ENCODE data around the gene NLRP9.

DNA sequence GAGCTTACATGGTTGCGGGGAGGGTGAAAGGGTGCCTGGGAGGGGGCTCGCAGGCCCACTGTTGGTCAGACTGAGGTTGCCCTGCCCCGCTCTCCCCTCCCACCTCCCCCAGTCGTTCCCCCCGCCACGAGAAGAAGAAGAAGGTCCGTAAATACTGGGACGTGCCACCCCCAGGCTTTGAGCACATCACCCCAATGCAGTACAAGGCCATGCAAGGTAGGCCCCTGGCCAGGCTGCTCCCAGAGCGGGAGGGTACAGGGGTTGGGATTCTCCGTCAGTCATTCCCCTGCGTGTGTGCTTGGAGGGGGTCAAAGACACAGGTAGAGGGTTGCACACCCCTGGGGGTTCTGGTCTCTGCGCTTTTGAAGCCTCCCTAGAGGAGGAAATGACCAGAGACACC is 77.8 kb downstream of the NLRP9 start:
- no peak for TF ChIP-seq ZNF274 (IDR thresholded peaks at IDR 0.05; ENCODE audit: low read depth, low read length)
- TF ChIP-seq POLR2AphosphoS5 (IDR thresholded peaks at IDR 0.05; ENCODE audit: low read depth, low read length) = no peak
- no peak for TF ChIP-seq POLR2A (IDR thresholded peaks at IDR 0.05; ENCODE audit: borderline replicate concordance, extremely low read depth, insufficient read depth, insufficient read length)
- TF ChIP-seq, protein P1, sequence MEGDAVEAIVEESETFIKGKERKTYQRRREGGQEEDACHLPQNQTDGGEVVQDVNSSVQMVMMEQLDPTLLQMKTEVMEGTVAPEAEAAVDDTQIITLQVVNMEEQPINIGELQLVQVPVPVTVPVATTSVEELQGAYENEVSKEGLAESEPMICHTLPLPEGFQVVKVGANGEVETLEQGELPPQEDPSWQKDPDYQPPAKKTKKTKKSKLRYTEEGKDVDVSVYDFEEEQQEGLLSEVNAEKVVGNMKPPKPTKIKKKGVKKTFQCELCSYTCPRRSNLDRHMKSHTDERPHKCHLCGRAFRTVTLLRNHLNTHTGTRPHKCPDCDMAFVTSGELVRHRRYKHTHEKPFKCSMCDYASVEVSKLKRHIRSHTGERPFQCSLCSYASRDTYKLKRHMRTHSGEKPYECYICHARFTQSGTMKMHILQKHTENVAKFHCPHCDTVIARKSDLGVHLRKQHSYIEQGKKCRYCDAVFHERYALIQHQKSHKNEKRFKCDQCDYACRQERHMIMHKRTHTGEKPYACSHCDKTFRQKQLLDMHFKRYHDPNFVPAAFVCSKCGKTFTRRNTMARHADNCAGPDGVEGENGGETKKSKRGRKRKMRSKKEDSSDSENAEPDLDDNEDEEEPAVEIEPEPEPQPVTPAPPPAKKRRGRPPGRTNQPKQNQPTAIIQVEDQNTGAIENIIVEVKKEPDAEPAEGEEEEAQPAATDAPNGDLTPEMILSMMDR (IDR thresholded peaks at IDR 0.05 in 2 of 3, conservative IDR thresholded peaks at IDR 0.05 in 1 of 3; ENCODE audit: borderline replicate concordance in 1 of 3, insufficient read depth in 1 of 3, low read depth in 2 of 3, low read length in 2 of 3) = no peak
- TF ChIP-seq, protein P2, sequence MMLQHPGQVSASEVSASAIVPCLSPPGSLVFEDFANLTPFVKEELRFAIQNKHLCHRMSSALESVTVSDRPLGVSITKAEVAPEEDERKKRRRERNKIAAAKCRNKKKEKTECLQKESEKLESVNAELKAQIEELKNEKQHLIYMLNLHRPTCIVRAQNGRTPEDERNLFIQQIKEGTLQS (IDR thresholded peaks at IDR 0.05) = no peak
- no peak for TF ChIP-seq JUND (IDR thresholded peaks at IDR 0.05)
- no peak for TF ChIP-seq CEBPB (IDR thresholded peaks at IDR 0.05; ENCODE audit: low read depth)
- TF ChIP-seq EGR1 (IDR thresholded peaks at IDR 0.05; ENCODE audit: low read depth) = no peak
- TF ChIP-seq SIN3A (IDR thresholded peaks at IDR 0.05; ENCODE audit: low read depth) = no peak
- TF ChIP-seq ZFX (IDR thresholded peaks at IDR 0.05) = no peak
- TF ChIP-seq RAD21 (IDR thresholded peaks at IDR 0.05; ENCODE audit: low read depth) = no peak
- TF ChIP-seq, protein P3, sequence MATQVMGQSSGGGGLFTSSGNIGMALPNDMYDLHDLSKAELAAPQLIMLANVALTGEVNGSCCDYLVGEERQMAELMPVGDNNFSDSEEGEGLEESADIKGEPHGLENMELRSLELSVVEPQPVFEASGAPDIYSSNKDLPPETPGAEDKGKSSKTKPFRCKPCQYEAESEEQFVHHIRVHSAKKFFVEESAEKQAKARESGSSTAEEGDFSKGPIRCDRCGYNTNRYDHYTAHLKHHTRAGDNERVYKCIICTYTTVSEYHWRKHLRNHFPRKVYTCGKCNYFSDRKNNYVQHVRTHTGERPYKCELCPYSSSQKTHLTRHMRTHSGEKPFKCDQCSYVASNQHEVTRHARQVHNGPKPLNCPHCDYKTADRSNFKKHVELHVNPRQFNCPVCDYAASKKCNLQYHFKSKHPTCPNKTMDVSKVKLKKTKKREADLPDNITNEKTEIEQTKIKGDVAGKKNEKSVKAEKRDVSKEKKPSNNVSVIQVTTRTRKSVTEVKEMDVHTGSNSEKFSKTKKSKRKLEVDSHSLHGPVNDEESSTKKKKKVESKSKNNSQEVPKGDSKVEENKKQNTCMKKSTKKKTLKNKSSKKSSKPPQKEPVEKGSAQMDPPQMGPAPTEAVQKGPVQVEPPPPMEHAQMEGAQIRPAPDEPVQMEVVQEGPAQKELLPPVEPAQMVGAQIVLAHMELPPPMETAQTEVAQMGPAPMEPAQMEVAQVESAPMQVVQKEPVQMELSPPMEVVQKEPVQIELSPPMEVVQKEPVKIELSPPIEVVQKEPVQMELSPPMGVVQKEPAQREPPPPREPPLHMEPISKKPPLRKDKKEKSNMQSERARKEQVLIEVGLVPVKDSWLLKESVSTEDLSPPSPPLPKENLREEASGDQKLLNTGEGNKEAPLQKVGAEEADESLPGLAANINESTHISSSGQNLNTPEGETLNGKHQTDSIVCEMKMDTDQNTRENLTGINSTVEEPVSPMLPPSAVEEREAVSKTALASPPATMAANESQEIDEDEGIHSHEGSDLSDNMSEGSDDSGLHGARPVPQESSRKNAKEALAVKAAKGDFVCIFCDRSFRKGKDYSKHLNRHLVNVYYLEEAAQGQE (IDR thresholded peaks at IDR 0.05; ENCODE audit: low read depth) = no peak
- TF ChIP-seq YY1 (IDR thresholded peaks at IDR 0.05; ENCODE audit: extremely low read depth, insufficient replicate concordance, low read depth, low read length) = no peak
